CD1c-positive myeloid dendritic cell (primary cell): Measurements from ENCODE around the gene SYT1.

Experiments used
- DNase-seq: peaks from one replicate; pipeline ENCODE4 v3.0.0-alpha.2; 2016; ENCODE audit errors: extremely low spot score

The SYT1 gene

GRCh38 chr12:79344855-79345847, 480.6 kb downstream of the SYT1 start:
- DNase-seq = no peak

- DNase-seq = peak; percentile 37
These were observed 483.3 kb downstream of the SYT1 start for GRCh38 chr12:79347866-79348265.

GRCh38 chr12:79351251-79351650, 486.7 kb downstream of the SYT1 start:
- no peak for DNase-seq

- DNase-seq = no peak
These were observed 491.6 kb downstream of the SYT1 start for GRCh38 chr12:79356216-79356615.

- DNase-seq = no peak
These were observed 492.5 kb downstream of the SYT1 start for GRCh38 chr12:79357048-79357447.

DNA sequence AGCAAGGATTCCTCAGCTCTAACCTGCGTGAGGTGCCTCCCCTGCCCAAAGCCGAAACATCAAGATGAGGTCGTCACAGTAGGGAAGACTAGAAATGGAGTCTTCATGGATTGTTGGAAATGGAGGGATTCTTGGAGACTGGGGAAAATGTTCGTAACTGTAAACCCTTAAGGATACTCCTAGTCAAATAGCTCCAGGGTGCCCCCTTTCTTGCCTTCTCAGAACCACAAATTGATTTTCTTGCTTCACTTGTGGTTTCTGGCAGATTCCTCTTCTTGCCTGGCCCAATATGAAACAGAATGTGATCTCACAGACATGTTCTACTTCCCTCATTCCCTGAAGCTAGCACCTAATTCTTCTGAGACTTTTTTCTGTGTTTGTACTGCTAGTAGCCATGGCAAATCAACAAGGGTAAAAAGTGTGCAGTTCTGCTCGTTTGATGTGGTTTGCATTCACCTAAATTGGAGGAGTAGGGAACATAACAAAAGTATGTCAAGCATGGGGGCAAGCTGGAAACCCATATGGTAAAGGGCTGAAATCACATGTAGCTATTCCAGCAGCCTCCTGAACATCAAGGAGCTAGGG, 494.2 kb downstream of the SYT1 start:
- peak; percentile 10 for DNase-seq

GRCh38 chr12:79360286-79360685, 495.7 kb downstream of the SYT1 start:
- DNase-seq = no peak

DNA sequence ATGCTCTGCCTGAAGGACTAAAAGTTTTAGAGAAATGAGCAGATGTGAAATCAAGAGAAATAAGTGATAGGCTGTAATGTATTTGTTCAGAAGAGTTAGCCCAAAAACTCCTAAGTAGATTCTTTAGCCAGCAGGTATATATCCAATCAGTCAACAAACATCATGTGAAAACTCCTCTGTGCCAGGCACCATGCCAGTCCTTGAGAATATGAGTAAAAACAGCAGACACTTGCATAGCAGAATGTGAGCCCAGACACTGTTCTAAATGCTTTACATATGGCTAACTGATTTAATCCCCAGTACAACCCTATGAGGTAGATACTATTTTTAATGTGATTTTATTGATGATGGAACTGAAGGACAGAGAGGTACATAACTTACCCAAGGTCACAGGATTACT, 496.4 kb downstream of the SYT1 start:
- no peak for DNase-seq

DNA sequence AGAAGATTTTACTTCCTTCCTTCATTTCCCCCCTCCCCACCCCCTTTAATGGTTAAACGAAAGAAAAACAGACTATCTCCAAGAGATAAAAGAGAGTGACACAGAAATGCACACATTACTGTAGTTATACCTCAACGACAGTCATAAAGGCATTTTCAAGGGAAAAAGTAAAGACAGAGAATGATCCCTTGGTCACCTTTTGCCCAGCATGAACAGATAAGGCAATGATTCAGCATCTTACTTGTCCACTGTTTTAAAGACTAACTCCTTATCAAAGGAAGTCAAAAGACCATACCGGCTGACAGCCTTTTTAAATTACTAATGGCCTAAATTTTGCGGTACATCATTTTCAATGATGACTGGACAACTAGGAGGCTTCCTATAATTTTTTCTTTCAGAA, 499.6 kb downstream of the SYT1 start:
- no peak for DNase-seq

DNA sequence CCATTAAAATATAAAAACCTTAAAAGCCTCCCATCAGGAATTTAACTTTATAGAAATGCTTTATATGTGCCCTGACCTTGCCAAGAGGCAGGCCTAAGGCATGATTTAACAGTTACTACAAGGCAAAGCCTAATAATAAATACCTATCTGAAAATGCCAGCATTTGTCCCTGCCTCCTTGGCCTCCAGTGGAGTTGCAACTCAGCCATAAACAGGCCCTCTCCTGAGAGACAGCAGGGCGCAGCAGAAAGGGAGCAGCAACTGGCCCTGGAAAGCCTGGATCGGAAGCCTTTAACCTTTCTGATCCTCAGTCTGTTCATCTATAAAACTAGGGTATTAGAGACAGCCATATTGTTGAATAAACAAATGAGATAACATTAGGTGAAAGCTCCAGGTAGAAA, 501.8 kb downstream of the SYT1 start:
- DNase-seq = no peak

- no peak for DNase-seq
These were observed 502.5 kb downstream of the SYT1 start for GRCh38 chr12:79367032-79367589.

DNA sequence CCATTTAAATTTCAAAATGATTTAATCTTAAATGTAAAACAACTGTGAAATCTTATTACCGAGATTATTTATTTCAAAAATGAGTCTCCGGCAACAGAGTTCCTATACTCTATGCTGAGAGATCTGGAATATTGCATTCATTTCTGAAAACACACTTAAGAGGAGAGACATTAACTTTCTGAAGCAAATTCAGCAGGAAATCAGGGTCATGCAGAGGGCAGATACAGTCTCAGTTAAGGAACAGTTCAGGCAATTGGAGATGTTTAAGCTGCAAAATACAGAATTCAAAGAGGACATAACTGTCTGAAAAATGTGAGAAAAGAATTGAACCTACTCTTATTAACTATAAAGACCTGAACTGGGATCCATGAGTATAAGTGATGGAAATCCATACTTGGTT, 505.4 kb downstream of the SYT1 start:
- no peak for DNase-seq

- no peak for DNase-seq
These were observed 506.7 kb downstream of the SYT1 start for GRCh38 chr12:79371226-79371625.

DNA sequence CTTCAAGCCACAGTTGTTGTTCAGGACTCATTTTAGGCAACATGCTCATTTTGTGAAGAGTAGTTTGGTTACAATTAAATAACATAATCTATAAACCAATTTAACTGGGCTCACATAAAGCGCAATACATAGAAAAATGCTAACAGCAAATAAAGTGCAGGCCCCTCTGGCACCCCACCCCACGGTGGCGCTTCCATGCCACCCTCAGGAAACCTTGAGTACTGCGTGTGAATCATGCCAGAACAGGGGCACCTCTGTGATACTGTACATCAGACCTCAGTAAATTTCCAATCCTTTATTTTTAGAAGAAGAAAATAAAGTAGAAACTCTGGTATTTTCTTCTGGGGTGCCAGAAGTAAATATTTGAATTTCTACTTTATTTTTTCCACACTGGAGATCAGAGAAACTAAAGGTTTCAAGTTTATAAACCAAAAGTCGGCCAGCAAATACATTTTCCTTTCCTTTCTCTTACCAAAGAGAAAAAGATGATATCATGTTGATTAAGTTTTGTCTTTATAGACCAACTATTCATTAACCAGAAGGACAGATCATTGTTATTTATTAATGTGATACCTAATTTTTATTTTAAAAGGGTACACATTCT, 509.4 kb downstream of the SYT1 start:
- DNase-seq = peak; percentile 20

DNA sequence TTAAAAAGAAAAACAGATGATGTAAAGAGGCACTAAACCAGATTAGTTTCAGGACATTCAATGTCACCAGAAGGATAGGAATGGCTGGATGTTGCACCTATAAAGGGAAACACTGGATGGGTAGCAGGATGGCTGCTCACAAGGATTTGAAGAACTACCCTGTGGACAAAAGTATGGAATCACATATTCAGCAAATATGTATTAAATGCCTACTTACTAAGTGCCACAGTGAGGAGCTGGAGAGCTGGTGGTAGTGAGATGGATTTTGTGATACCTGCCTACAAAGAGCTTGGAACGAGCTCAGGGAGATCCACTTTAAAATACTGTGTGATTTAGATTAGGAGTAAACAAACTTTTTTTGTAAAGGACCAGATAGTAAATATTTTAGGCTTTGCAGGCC, 510.0 kb downstream of the SYT1 start:
- DNase-seq = no peak

DNA sequence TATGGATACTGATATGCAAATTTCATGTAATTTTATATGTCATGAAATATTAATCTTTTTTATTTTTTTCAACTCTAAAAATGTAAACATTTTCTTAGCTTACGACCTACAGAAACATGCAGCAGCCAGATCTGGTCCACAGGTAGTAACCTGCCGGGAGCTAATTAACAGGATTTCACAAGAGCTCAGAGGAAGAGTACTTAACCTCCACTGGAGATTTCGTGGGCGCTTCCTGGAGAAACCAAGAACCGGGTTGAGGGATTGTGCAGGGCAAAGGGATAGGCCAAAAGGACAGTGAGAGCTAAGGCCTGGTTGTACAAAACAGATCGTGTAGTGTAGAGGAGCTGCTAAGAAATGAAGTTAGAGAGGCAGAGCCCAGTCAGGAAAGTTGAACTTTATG, 510.5 kb downstream of the SYT1 start:
- DNase-seq = no peak

DNA sequence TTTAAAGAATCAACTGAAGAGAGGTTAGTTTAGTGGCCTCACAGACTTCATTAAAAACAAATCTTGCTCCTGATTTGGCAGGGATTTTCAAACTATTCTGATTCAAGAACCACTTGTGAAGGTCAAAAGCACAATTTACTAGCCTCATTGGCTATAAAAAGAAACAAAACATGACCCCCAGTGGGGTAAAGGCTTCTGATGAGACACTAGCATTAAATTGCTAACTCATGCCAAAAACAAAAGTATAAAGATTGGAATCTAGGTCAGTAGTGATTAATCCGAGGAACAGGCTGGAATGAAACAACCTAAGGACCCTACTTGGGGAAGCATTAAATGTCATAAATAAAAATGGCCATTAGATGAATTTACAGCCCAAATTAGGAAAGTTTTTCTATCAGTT, 513.9 kb downstream of the SYT1 start:
- DNase-seq = no peak

DNA sequence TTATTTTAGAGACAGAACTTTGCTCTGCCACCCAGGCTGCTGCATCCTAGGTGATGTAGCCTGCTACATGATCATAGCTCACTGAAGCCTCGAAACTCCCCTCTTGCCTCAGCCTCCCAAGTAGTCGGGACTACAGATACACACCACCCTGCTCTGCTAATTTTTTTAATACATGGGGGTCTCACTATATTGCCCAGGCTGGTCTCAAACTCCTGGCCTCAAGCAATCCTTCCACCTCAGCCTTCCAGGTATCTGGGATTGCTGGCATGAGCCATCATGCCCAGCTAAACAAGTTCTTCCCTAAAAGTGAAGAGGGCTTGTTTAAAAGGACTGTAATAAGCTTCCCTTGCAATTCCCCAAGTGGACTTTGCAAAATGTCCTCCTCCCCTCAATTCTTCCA, 515.8 kb downstream of the SYT1 start:
- no peak for DNase-seq

GRCh38 chr12:79381248-79382208, 517.0 kb downstream of the SYT1 start:
- DNase-seq = no peak

- DNase-seq = no peak
These were observed 520.0 kb downstream of the SYT1 start for GRCh38 chr12:79384551-79384950.

GRCh38 chr12:79388011-79388410, 523.4 kb downstream of the SYT1 start:
- DNase-seq = no peak
